ENCODE measurements around the gene ENOX2.

GRCh38 chrX:130637591-130637990, 265.4 kb downstream of the ENOX2 start:
- TF ChIP-seq POLR2A (IDR thresholded peaks at IDR 0.05) (no peak), CTCF (IDR thresholded peaks at IDR 0.05) (no peak), EP300 (IDR thresholded peaks at IDR 0.05) (no peak)

Data from stomach (tissue), 4 donors.